H9 (cell line): ENCODE results near the gene TMEM245. TPM values are rescaled to one million over a fixed set of nuclear protein-coding genes. Genes with fewer than 3 reads are reported as not detected.

Experiments
- DNase-seq: peaks from one replicate; pipeline ENCODE4 v3.0.0-alpha.2; 2017
- H2AFZ ChIP-seq: one replicate; pipeline ENCODE4 v1.6.1; 2013; ENCODE audit warnings: mild to moderate bottlenecking, low read length, control low read depth, moderate library complexity
- H2AK5ac ChIP-seq: 2 replicates; pipeline ENCODE4 v1.6.1; 2013; ENCODE audit warnings: low read length, control low read depth, mixed read lengths; ENCODE audit not compliant: insufficient read length
- H2BK120ac ChIP-seq: one replicate; pipeline ENCODE4 v1.6.1; 2013; ENCODE audit warnings: low read depth, mild to moderate bottlenecking, low read length, control low read depth, inconsistent platforms; ENCODE audit not compliant: poor library complexity, severe bottlenecking
- H2BK12ac ChIP-seq: 2 replicates; pipeline ENCODE4 v1.6.1; 2013; ENCODE audit warnings: low read length, control low read depth, mixed read lengths, low read depth; ENCODE audit not compliant: insufficient read length
- H2BK15ac ChIP-seq: 2 replicates; pipeline ENCODE4 v1.6.1; 2013; ENCODE audit warnings: low read depth, low read length, control low read depth
- H2BK20ac ChIP-seq: one replicate; pipeline ENCODE4 v1.6.1; 2013; ENCODE audit warnings: low read depth, mild to moderate bottlenecking, low read length, control low read depth, inconsistent platforms; ENCODE audit not compliant: poor library complexity, severe bottlenecking
- H2BK5ac ChIP-seq: 2 replicates; pipeline ENCODE4 v1.6.1; 2013; ENCODE audit warnings: low read length, control low read depth, mixed read lengths; ENCODE audit not compliant: insufficient read length
- H3K14ac ChIP-seq: 2 replicates; pipeline ENCODE4 v1.6.1; 2013; ENCODE audit warnings: low read length, control low read depth; ENCODE audit not compliant: insufficient read depth
- H3K18ac ChIP-seq: 2 replicates; pipeline ENCODE4 v1.6.1; 2013; ENCODE audit warnings: low read depth, mild to moderate bottlenecking, mixed read lengths, low read length, control low read depth; ENCODE audit not compliant: insufficient read length
- H3K23ac ChIP-seq: 2 replicates; pipeline ENCODE4 v1.6.1; 2013; ENCODE audit warnings: low read length, control low read depth, mixed read lengths, low read depth; ENCODE audit not compliant: insufficient read length
- H3K23me2 ChIP-seq: 2 replicates; pipeline ENCODE4 v1.6.1; 2013; ENCODE audit warnings: low read depth, mild to moderate bottlenecking, mixed read lengths, low read length, control low read depth; ENCODE audit not compliant: insufficient read length, poor library complexity, severe bottlenecking
- H3K27ac ChIP-seq: 2 replicates; pipeline ENCODE4 v1.5.1; 2013; ENCODE audit warnings: low read length, control low read depth, mixed read lengths, low read depth; ENCODE audit not compliant: insufficient read length
- H3K27me3 ChIP-seq: 2 replicates; pipeline ENCODE4 v1.6.1; 2013; ENCODE audit warnings: low read length, control low read depth, inconsistent platforms; ENCODE audit not compliant: insufficient read depth
- H3K4ac ChIP-seq: 2 replicates; pipeline ENCODE4 v1.6.1; 2013; ENCODE audit warnings: low read depth, mild to moderate bottlenecking, control low read depth, inconsistent platforms, low read length, moderate library complexity
- H3K4me1 ChIP-seq: 2 replicates; pipeline ENCODE4 v1.6.1; 2013; ENCODE audit warnings: low read length, control low read depth, inconsistent platforms; ENCODE audit not compliant: insufficient read depth
- H3K4me2 ChIP-seq: 2 replicates; pipeline ENCODE4 v1.6.1; 2013; ENCODE audit warnings: low read length, control low read depth, mixed read lengths; ENCODE audit not compliant: insufficient read length, insufficient read depth
- H3K56ac ChIP-seq: 2 replicates; pipeline ENCODE4 v1.6.1; 2013; ENCODE audit warnings: low read depth, mild to moderate bottlenecking, mixed read lengths, low read length, control low read depth; ENCODE audit not compliant: insufficient read length
- H3K79me1 ChIP-seq: 2 replicates; pipeline ENCODE4 v1.6.1; 2013; ENCODE audit warnings: low read depth, mild to moderate bottlenecking, moderate library complexity, low read length, control low read depth, inconsistent platforms; ENCODE audit not compliant: insufficient read depth, poor library complexity, severe bottlenecking
- H3K79me2 ChIP-seq: 2 replicates; pipeline ENCODE4 v1.6.1; 2013; ENCODE audit warnings: low read length, control low read depth, inconsistent platforms; ENCODE audit not compliant: insufficient read depth
- H3K9ac ChIP-seq: 2 replicates; pipeline ENCODE4 v1.6.1; 2013; ENCODE audit warnings: low read length, control low read depth, mixed read lengths; ENCODE audit not compliant: insufficient read length; ENCODE audit errors: extremely low read depth
- H3K9me3 ChIP-seq: one replicate; pipeline ENCODE4 v1.6.1; 2013; ENCODE audit warnings: low read depth, low read length, inconsistent platforms; ENCODE audit not compliant: control insufficient read depth
- H3T11ph ChIP-seq: one replicate; pipeline ENCODE4 v1.6.1; 2013; ENCODE audit warnings: mild to moderate bottlenecking, low read length, control low read depth, inconsistent platforms
- H4K20me1 ChIP-seq: one replicate; pipeline ENCODE4 v1.6.1; 2013; ENCODE audit not compliant: control insufficient read depth, insufficient read length, insufficient read depth
- H4K5ac ChIP-seq: 2 replicates; pipeline ENCODE4 v1.6.1; 2013; ENCODE audit warnings: low read depth, mild to moderate bottlenecking, mixed read lengths, low read length, control low read depth; ENCODE audit not compliant: insufficient read length
- H4K8ac ChIP-seq: replicated peaks from 2 replicates; pipeline ENCODE4 v1.6.1; 2013; ENCODE audit warnings: low read length, control low read depth, mixed read lengths, low read depth; ENCODE audit not compliant: insufficient read length
- H4K91ac ChIP-seq: 2 replicates; pipeline ENCODE4 v1.6.1; 2013; ENCODE audit warnings: low read depth, mild to moderate bottlenecking, moderate library complexity, mixed read lengths, low read length, control low read depth; ENCODE audit not compliant: insufficient read length
- H3K27ac Mint-ChIP-seq, 3 experiments: 2 replicates in 2 of 3; 3 replicates in 1 of 3; pipeline ENCODE4 v1.8.0; 2020 to 2021; ENCODE audit warnings: mixed read lengths in 3 of 3, mild to moderate bottlenecking in 1 of 3, moderate library complexity in 1 of 3
- H3K27me3 Mint-ChIP-seq: 2 replicates; pipeline ENCODE4 v1.8.0; 2021; ENCODE audit warnings: low read depth, mild to moderate bottlenecking, moderate library complexity, mixed read lengths
- H3K36me3 Mint-ChIP-seq, 3 experiments: 2 replicates in 2 of 3; 3 replicates in 1 of 3; pipeline ENCODE4 v1.8.0; 2020 to 2021; ENCODE audit warnings: low read depth in 3 of 3, mixed read lengths in 3 of 3; ENCODE audit not compliant: insufficient read depth in 1 of 3
- H3K4me1 Mint-ChIP-seq, 2 experiments: 2 replicates each; pipeline ENCODE4 v1.8.0; 2020; ENCODE audit warnings: mixed read lengths in 2 of 2
- H3K4me3 Mint-ChIP-seq, 2 experiments: 2 replicates in 1 of 2; 3 replicates in 1 of 2; pipeline ENCODE4 v1.8.0; 2020 to 2021; ENCODE audit warnings: mild to moderate bottlenecking in 2 of 2, mixed read lengths in 2 of 2, moderate library complexity in 1 of 2
- H3K9me3 Mint-ChIP-seq, 2 experiments: 2 replicates in 1 of 2; 3 replicates in 1 of 2; pipeline ENCODE4 v1.8.0; 2020; ENCODE audit warnings: mild to moderate bottlenecking in 2 of 2, mixed read lengths in 2 of 2, moderate library complexity in 1 of 2
- WGBS: extraction: QIAGEN DNeasy Blood & Tissue Kit; methylation state at CpG from one replicate; pipeline ENCODE4 v1.1.7; 2013; ENCODE audit warnings: missing lambda C conversion rate, low lambda C conversion rate, mixed read lengths; ENCODE audit not compliant: insufficient read length; ENCODE audit errors: extremely low coverage; 5-methylcytosine and 5-hydroxymethylcytosine counted together
- total RNA-seq: library from RNA; stranded (reverse); gene quantifications from 2 replicates; pipeline ENCODE4 v1.2.1, GENCODE V29; 2021
- TF ChIP-seq, protein P1 (sequence below): fragments of 200-600 bp; sonication (generic); conservative IDR thresholded peaks from 3 replicates; pipeline ENCODE4 v1.8.0; 2021; ENCODE audit warnings: antibody characterized with exemption, mild to moderate bottlenecking

Gene TMEM245
- total RNA-seq, 1 experiment from 2014 or later = 37.9 TPM

DNA sequence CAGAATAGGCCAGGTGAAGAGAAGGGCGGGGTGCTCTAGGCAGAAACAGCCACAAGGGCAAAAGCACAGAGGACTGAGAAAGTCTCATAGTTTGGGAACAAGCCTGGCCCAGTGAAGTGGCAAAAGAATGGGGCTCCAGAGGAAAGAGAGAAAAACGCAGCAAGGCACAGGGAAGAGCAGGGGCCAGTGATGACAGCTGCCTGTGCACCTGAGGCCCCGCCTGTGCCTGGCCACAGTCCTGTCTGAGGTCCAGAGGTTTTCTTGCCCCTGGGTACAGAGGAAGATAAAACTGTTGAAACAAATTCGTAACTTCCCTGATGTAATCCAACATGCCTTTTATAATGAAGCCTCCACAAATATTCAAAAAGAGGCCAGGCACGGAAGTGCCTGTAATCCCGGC is 25.3 kb upstream of the TMEM245 start:
- H4K20me1 ChIP-seq = no peaks in the 10 kb centered on the region
- no peak overlapping the region for H3K23ac ChIP-seq
- no peak overlapping the region for H2BK15ac ChIP-seq
- TF ChIP-seq, protein P1, sequence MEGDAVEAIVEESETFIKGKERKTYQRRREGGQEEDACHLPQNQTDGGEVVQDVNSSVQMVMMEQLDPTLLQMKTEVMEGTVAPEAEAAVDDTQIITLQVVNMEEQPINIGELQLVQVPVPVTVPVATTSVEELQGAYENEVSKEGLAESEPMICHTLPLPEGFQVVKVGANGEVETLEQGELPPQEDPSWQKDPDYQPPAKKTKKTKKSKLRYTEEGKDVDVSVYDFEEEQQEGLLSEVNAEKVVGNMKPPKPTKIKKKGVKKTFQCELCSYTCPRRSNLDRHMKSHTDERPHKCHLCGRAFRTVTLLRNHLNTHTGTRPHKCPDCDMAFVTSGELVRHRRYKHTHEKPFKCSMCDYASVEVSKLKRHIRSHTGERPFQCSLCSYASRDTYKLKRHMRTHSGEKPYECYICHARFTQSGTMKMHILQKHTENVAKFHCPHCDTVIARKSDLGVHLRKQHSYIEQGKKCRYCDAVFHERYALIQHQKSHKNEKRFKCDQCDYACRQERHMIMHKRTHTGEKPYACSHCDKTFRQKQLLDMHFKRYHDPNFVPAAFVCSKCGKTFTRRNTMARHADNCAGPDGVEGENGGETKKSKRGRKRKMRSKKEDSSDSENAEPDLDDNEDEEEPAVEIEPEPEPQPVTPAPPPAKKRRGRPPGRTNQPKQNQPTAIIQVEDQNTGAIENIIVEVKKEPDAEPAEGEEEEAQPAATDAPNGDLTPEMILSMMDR = no peak
- no peak for DNase-seq
- H3K4me1 ChIP-seq = no peaks in the 10 kb centered on the region
- H3K9me3 ChIP-seq = no peaks in the 10 kb centered on the region
- H2BK120ac ChIP-seq = no peak overlapping the region
- H3K56ac ChIP-seq = no peak overlapping the region
- H2BK5ac ChIP-seq = no peak overlapping the region
- H3K79me1 ChIP-seq = no peaks in the 10 kb centered on the region
- no peaks in the 10 kb centered on the region for H3K79me2 ChIP-seq
- H3K18ac ChIP-seq = no peak overlapping the region
- H4K8ac ChIP-seq = no peak overlapping the region
- H3K14ac ChIP-seq = no peak overlapping the region
- H2AFZ ChIP-seq = no peak overlapping the region
- Mint-ChIP-seq H3K9me3 (no peaks in the 10 kb centered on the region; a peak in 1 of 5 replicates), H3K4me1 (peaks cover 7 to 13% of the 10 kb centered on the region in 2 experiments), H3K27me3 (no peaks in the 10 kb centered on the region; the same call in none of the 2 replicates), H3K4me3 (no peak overlapping the region), H3K36me3 (no peaks in the 10 kb centered on the region), H3K27ac (no peak overlapping the region; a peak in 1 of 7 replicates)
- no peak overlapping the region for H2BK20ac ChIP-seq
- WGBS = no CpG with 5 or more reads among the region's 6 CpGs
- no peak overlapping the region for H4K5ac ChIP-seq
- no peak overlapping the region for H4K91ac ChIP-seq
- no peak overlapping the region for H2BK12ac ChIP-seq
- H3K23me2 ChIP-seq = no peaks in the 10 kb centered on the region
- H3K4me2 ChIP-seq = no peak overlapping the region
- H3K9ac ChIP-seq = no peak overlapping the region
- H3K27me3 ChIP-seq = no peaks in the 10 kb centered on the region
- no peak overlapping the region for H2AK5ac ChIP-seq
- no peak overlapping the region for H3T11ph ChIP-seq
- no peak overlapping the region for H3K27ac ChIP-seq
- no peak overlapping the region for H3K4ac ChIP-seq
